OCI-LY1 (cell line): Measurements from ENCODE around the gene HLCS.
A peak's percentile ranks its signal among the peaks of the same experiment; 100 is the strongest.

ENCODE experiments used
- H2AFZ ChIP-seq: fragments of 200-600 bp; sonication (generic), shearing (Covaris generic); 2 replicates; pipeline ENCODE4 v1.6.0; 2014; ENCODE audit warnings: antibody characterized with exemption, mild to moderate bottlenecking, low read length
- H3F3A ChIP-seq: fragments of 200-600 bp; sonication (generic), shearing (Covaris generic); 2 replicates; pipeline ENCODE4 v1.6.0; 2014; ENCODE audit warnings: mild to moderate bottlenecking, antibody characterized with exemption, low read length, moderate library complexity; ENCODE audit not compliant: insufficient read depth
- H3K27ac ChIP-seq: fragments of 200-600 bp; sonication (generic); 2 replicates; pipeline ENCODE4 v1.5.1; 2014; ENCODE audit warnings: low read length, mixed run types, mild to moderate bottlenecking, low read depth; ENCODE audit not compliant: poor library complexity, severe bottlenecking
- H3K27me3 ChIP-seq: fragments of 200-600 bp; sonication (generic); 2 replicates; pipeline ENCODE4 v1.6.0; 2014; ENCODE audit warnings: antibody characterized with exemption, mild to moderate bottlenecking, low read length, moderate library complexity; ENCODE audit not compliant: insufficient read depth
- H3K36me3 ChIP-seq: fragments of 200-600 bp; sonication (generic); 2 replicates; pipeline ENCODE4 v1.6.1; 2014; ENCODE audit warnings: mild to moderate bottlenecking, antibody characterized with exemption, low read length, moderate library complexity, mixed read lengths; ENCODE audit not compliant: insufficient read depth
- H3K4me1 ChIP-seq: fragments of 200-600 bp; sonication (generic); 2 replicates; pipeline ENCODE4 v1.5.1; 2014; ENCODE audit warnings: mild to moderate bottlenecking, low read length, moderate library complexity; ENCODE audit not compliant: insufficient read depth, severe bottlenecking
- H3K4me2 ChIP-seq: fragments of 200-600 bp; sonication (generic), shearing (Covaris generic); 2 replicates; pipeline ENCODE4 v1.6.1; 2014; ENCODE audit warnings: low read length
- H3K4me3 ChIP-seq: fragments of 200-600 bp; sonication (generic); 2 replicates; pipeline ENCODE4 v1.5.1; 2014; ENCODE audit warnings: low read length, low read depth, mild to moderate bottlenecking, mixed read lengths; ENCODE audit not compliant: poor library complexity, severe bottlenecking
- H3K79me2 ChIP-seq: fragments of 200-600 bp; shearing (Covaris generic); 2 replicates; pipeline ENCODE4 v1.6.1; 2016; ENCODE audit warnings: mixed run types, low read length, mixed read lengths; ENCODE audit not compliant: insufficient read depth
- H3K9ac ChIP-seq: fragments of 200-600 bp; sonication (generic), shearing (Covaris generic); 2 replicates; pipeline ENCODE4 v1.6.1; 2014; ENCODE audit warnings: mild to moderate bottlenecking, low read length, mixed read lengths
- H3K9me2 ChIP-seq: fragments of 200-600 bp; sonication (generic), shearing (Covaris generic); 2 replicates; pipeline ENCODE4 v1.6.1; 2014; ENCODE audit warnings: low read depth, mild to moderate bottlenecking, low read length, mixed read lengths
- H3K9me3 ChIP-seq: fragments of 200-600 bp; shearing (Covaris generic); 2 replicates; pipeline ENCODE4 v1.6.1; 2014; ENCODE audit warnings: low read length, mixed read lengths
- H4K20me1 ChIP-seq: fragments of 200-600 bp; sonication (generic), shearing (Covaris generic); 2 replicates; pipeline ENCODE4 v1.6.0; 2016; ENCODE audit warnings: mild to moderate bottlenecking, low read length; ENCODE audit not compliant: insufficient read depth
- EZH2 ChIP-seq: fragments of 200-600 bp; sonication (generic), shearing (Covaris generic); IDR thresholded peaks from 2 replicates; pipeline ENCODE4 v1.8.0; 2017; ENCODE audit warnings: borderline replicate concordance, mixed run types, mild to moderate bottlenecking, antibody characterized with exemption, low read length, moderate library complexity, mixed read lengths
- TF ChIP-seq, protein P1 (sequence below): fragments of 200-600 bp; sonication (generic), shearing (Covaris generic); IDR thresholded peaks from 2 replicates; pipeline ENCODE4 v1.5.1; 2017; ENCODE audit warnings: mild to moderate bottlenecking, antibody characterized with exemption, low read length, moderate library complexity, mixed read lengths

Gene HLCS

DNA sequence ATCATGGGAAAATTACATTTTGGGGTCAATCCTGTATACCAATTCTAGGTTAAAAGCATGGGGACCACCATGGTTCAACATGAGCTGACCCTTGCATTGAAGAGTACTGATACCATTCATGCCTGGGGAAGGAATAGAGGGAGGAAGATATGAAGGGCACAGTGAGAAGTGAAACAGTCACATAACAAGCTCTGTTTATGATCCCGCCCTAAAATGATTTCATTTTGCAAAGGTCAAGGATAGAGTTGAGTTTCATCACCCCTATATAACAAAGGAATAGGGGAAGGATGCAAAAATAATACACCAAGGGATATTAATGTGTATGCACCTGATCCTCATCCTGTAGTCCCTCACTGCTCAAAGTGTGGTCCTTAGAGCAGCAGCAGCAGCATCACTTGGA is 2.5 kb upstream of the HLCS start:
- no peaks in the 10 kb centered on the region for H4K20me1 ChIP-seq
- TF ChIP-seq EZH2, result no peak
- TF ChIP-seq, protein P1, sequence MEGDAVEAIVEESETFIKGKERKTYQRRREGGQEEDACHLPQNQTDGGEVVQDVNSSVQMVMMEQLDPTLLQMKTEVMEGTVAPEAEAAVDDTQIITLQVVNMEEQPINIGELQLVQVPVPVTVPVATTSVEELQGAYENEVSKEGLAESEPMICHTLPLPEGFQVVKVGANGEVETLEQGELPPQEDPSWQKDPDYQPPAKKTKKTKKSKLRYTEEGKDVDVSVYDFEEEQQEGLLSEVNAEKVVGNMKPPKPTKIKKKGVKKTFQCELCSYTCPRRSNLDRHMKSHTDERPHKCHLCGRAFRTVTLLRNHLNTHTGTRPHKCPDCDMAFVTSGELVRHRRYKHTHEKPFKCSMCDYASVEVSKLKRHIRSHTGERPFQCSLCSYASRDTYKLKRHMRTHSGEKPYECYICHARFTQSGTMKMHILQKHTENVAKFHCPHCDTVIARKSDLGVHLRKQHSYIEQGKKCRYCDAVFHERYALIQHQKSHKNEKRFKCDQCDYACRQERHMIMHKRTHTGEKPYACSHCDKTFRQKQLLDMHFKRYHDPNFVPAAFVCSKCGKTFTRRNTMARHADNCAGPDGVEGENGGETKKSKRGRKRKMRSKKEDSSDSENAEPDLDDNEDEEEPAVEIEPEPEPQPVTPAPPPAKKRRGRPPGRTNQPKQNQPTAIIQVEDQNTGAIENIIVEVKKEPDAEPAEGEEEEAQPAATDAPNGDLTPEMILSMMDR, result no peak
- H3K9me3 ChIP-seq, result no peaks in the 10 kb centered on the region
- H2AFZ ChIP-seq, result no peak overlapping the region
- H3K27ac ChIP-seq, result no peak overlapping the region
- peaks cover 3% of the 10 kb centered on the region; the same call in 1 of the 2 replicates for H3K36me3 ChIP-seq
- peaks cover 27% of the 10 kb centered on the region for H3K4me1 ChIP-seq
- no peaks in the 10 kb centered on the region for H3K9me2 ChIP-seq
- H3K79me2 ChIP-seq, result no peaks in the 10 kb centered on the region
- H3K4me2 ChIP-seq, result no peak overlapping the region
- H3K4me3 ChIP-seq, result no peak overlapping the region
- H3K27me3 ChIP-seq, result no peaks in the 10 kb centered on the region
- no peaks in the 10 kb centered on the region for H3F3A ChIP-seq
- no peak overlapping the region for H3K9ac ChIP-seq

DNA sequence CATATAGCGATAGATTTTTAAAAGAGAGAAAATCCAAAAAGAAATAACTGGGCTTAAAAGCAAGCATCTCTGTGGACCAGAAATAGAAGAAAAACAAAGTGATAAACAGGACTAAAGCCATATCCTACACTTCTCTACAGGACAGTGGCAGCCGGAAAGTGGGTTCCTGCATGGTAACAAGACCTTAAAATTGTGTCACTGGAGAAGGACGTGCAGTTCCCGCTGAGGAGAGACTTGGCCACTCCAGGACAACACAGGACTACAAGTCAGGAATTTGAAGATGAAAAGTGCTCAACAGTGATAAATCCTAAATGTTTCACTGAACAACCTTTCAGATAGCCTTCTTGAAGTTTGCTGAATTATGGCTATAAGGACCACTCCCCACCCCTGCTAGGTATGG is 1.9 kb upstream of the HLCS start:
- Histone ChIP-seq H3K79me2 (no peaks in the 10 kb centered on the region), H3K4me2 (no peak overlapping the region), H3K27me3 (no peaks in the 10 kb centered on the region), H3K4me3 (no peak overlapping the region), H3K9me2 (no peaks in the 10 kb centered on the region), H2AFZ (no peak overlapping the region), H3K36me3 (peaks cover 3% of the 10 kb centered on the region; the same call in 1 of the 2 replicates), H3F3A (no peaks in the 10 kb centered on the region), H3K4me1 (peaks cover 27% of the 10 kb centered on the region), H3K9me3 (no peaks in the 10 kb centered on the region), H3K9ac (no peak overlapping the region), H4K20me1 (no peaks in the 10 kb centered on the region), H3K27ac (no peak overlapping the region)
- TF ChIP-seq EZH2, result no peak
- TF ChIP-seq, protein P1, result no peak

DNA sequence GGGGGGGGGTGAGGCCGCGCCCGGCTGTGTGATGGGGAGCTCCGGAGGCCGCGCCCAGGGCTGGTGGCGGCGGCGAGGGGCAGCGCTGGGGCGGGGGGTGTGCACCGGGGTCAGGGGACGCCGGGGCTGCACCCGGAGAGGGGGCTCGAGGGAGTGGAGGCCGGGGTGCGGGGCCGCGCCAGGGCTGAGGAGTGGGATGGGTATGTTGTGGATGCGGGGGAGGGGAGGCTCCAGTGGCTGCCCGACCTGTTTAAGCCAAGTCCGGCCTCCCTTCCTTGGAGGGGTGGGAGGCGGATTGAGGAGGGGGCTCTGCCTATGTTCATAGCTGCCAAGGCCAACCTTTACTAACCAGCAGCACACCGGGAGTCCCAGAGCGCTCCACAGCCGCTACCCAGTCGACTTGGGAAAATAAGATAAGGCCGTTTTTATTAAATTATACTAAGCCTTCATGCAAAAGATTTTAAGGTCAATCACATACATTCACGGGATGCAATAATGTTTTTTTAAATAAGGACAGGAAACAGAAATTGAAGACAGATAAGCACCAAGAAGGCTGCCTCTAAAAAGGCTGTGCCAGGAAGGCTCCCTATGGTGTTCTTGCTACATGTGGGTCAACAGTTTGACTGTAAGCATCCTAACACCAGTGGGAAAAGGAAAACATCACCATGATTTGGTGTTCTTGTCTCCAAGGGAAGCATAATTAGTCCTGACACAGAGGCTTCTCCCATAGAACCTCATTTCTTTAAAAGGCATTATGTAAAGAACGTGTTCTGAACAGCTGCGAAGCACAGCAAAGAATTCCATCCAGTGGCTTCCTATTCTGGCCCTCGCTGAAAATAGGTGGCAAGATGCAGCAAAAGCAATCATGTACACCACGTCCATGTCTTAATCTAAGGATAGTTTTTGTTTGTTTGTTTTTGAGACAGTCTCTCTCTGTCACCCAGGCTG is 626 bp upstream of the HLCS start:
- TF ChIP-seq, protein P1, result no peak
- TF ChIP-seq EZH2, result no peak
- Histone ChIP-seq H3K4me1 (peaks cover 27% of the 10 kb centered on the region), H3K36me3 (peaks cover 3% of the 10 kb centered on the region; the same call in 1 of the 2 replicates), H3K9me2 (no peaks in the 10 kb centered on the region), H3K79me2 (no peaks in the 10 kb centered on the region), H3K9ac (peak overlapping the region; percentile 45; the same call in 1 of the 2 replicates), H2AFZ (no peak overlapping the region), H3K9me3 (no peaks in the 10 kb centered on the region), H3F3A (no peaks in the 10 kb centered on the region), H3K27me3 (no peaks in the 10 kb centered on the region), H3K27ac (no peak overlapping the region), H3K4me3 (peak overlapping the region; percentile 58), H4K20me1 (no peaks in the 10 kb centered on the region), H3K4me2 (peak overlapping the region; percentile 68)
